HG03066 (cell line): Measurements from ENCODE around the gene TMEM123.

ENCODE experiments used
- ATAC-seq: cut with Tn5 transposase; IDR thresholded peaks from one replicate; pipeline ENCODE4 v1.9.1; 2021; ENCODE audit warnings: low read depth; ENCODE audit not compliant: unreplicated experiment

Gene TMEM123, protein sequence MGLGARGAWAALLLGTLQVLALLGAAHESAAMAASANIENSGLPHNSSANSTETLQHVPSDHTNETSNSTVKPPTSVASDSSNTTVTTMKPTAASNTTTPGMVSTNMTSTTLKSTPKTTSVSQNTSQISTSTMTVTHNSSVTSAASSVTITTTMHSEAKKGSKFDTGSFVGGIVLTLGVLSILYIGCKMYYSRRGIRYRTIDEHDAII

DNA sequence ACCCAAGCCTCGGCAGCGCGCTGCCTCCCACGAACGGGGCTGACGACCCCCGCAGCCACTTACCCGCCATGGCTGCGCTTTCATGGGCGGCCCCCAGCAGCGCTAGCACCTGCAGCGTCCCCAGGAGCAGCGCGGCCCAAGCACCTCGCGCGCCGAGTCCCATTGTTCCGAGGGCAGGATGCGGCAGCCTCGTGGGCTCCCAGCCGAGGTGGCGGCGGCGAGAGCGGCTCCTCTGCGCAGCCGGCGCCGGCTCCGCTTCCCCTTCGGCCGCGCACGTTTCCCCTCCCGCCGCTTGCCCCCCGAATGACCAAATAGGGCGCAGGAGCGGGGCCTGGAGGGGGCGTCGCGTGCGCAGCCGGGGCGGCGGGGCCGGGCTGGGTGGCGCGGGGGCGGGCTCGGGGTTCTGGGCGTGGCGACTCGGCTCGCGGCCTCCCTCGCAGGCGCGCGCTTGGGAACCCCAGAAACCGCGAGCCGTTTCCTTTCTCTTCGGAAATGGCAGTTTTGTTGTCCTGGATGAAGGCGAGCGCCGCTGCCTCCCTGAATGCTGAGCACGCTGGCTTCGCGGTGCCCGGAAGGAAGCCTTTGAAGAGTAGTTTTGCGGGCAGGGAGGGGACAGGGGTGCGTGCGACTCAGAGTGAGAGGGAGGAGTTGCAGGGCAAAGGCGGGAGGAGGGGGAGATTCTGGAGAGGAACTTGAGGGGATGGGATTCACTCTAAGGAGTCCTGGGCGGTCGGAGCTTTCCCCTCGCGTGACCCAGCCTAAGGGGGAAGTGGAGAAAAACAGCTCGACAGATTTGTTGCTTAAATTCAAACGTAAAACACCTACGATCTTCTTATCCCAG, at the start of gene TMEM123:
Gene TMEM123, minus strand, starts transcription at position 305 of the 841 bp plus-strand sequence. Its CDS starts 142 bp downstream, at position 163.
- ATAC-seq: peak; percentile 56

DNA sequence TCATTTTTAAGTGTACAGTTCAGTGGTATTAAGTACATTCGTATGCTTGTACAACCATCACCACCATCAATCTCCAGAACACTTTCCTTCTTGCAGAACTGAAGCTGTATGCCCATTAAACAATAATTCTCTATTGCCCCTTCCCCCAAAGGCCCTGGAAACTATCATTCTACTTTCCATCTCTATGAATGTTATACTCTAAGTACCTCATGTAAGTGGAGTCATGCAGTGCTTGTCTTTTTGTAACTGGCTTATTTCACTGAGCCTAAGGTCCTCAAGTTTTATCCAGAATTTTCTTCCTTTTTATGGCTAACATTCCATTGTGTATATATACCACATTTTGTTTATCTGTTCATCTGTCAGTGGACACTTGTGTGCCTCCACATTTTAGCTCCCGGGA, 48.3 kb upstream of the TMEM123 start:
- no peak for ATAC-seq

- ATAC-seq: no peak
Measured at GRCh38 chr11:102499931-102500330, 47.4 kb upstream of the TMEM123 start.

- ATAC-seq: no peak
Measured at GRCh38 chr11:102499151-102499550, 46.6 kb upstream of the TMEM123 start.

- no peak for ATAC-seq
Measured at GRCh38 chr11:102497061-102497460, 44.5 kb upstream of the TMEM123 start.

- peak; percentile 88 for ATAC-seq
Measured at GRCh38 chr11:102495161-102496042, 42.8 kb upstream of the TMEM123 start.

GRCh38 chr11:102494216-102494615, 41.7 kb upstream of the TMEM123 start:
- no peak for ATAC-seq

GRCh38 chr11:102493524-102493923, 41.0 kb upstream of the TMEM123 start:
- ATAC-seq: no peak

- no peak for ATAC-seq
Measured at GRCh38 chr11:102491969-102492368, 39.4 kb upstream of the TMEM123 start.

DNA sequence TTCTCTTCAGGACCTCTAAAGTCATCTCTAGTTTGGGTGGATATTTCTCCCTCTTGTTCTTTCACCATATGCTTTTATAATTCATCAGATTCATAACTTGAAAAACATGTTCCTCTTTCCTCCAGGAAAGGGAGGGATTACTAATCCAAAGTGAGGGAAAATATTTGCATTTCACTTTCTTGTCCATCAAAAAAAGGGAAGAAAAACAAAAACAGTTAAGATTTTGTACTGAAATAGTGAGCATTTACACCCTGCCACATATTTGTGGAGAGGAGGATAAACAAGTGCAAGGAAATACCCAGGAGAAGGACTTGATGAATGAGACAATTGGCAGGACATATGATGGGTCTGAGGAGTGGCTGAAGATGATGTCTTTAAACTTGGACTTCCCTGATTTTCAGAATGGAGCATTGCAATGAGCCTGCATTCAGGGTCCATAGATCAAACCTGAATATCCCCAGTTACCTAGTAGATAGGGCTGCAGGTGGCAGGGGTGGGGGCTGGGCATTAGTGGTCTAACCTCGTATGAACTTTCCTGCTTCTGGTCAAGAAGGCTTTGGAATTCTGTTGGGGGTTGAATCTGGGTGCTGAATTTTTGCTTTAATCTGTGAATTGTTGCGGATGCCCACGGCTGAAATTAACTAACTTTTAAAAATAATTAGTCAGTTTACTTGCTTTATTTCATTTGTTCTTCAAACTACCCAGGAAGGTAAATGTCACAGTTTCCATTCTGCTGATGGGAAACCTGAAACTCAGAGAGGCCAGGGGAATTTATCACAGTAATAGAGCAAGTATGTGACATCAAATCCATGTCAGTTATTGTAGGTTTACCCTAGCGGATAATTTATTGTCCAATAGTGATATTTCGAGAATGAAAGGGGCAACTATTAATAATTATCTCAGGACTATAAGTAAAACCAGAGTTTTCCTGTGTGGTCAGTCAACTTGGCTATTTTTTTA, 36.9 kb upstream of the TMEM123 start:
- no peak for ATAC-seq

DNA sequence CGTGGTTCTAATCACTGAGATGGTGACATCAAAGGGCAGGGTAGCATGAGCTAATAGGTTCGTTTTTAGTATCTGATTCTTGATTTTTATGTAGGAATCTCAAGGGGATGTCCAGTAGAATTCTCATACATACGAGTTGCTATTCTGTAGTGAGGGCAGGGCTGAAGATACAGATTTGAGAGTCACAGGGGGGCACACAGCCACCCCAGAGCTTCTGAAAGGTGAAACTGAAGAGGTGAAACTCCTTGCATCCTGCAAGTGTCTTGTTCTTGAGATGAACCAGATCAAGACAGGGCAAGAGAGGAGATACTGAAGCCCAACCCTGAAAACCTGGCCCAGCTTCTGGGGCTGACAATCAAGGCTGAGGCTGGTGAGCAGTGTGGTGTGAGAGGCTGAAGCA, 35.6 kb upstream of the TMEM123 start:
- ATAC-seq: peak; percentile 83

GRCh38 chr11:102487214-102487613, 34.6 kb upstream of the TMEM123 start:
- ATAC-seq: no peak

DNA sequence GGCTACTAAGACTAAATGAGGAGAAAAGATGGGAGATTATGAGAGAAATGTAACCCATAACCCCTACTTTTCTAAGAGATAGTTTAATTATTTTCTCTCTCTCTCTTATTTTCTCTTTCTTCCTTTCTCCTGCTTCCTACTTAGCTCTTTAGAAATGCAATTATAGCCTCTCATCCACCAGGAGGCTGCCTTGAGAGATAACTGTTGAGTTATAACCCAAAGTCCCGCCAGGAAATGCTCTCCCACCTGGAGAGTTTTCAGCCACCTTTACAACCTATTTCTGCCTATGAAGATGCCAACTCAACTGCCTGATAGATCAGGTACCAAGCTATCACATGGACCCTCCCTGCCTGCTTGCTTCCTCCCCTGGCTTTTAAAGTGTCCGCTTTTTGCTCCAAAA, 34.0 kb upstream of the TMEM123 start:
- ATAC-seq: no peak

- ATAC-seq: no peak
Measured at GRCh38 chr11:102485095-102485722, 32.6 kb upstream of the TMEM123 start.

- ATAC-seq: no peak
Measured at GRCh38 chr11:102482433-102482832, 29.9 kb upstream of the TMEM123 start.

- ATAC-seq: no peak
Measured at GRCh38 chr11:102479733-102480132, 27.2 kb upstream of the TMEM123 start.

GRCh38 chr11:102478673-102479299, 26.2 kb upstream of the TMEM123 start:
- ATAC-seq: no peak

DNA sequence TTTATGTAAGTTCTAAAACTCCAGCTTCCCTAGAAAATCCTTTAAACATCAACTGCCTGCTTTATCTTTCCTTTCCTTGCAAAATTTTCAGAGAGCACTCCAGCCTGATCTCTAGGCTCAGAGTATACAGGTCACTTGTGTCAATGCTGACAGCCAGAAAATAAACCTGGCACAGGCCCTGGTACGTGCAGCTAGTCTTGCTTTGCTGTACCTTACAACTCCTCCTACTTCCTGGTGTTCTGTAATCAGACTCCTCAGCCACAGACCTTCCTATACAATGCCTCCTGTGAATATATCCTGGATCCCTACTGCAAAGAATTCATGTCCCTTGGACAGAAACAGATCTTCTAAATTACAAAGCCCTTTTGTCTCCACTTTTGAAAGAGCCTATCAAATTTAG, 24.2 kb upstream of the TMEM123 start:
- ATAC-seq: peak; percentile 37

DNA sequence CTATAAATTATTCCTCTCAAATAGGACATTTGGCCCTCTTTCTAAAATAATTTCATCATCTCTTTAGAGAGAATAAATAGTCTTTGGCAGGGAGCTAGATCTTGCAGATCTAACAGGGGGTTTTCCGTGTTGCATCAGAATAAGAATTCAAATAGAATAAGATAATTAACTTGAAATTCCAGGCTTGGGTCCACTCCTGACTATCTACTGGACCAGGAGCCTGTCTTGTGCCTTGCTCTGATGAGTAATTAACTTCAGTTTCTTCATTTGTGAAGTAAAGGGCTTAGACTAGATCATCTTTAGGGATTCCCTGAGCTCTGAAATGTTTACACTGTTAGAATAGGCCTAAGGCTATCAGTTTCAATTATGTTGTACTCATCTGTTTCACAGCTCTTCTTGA, 23.5 kb upstream of the TMEM123 start:
- no peak for ATAC-seq
